HEK293T (cell line): ENCODE data around the gene PCDHGC5.

Experiments
- FOXK2 ChIP-seq: fragments of 450-650 bp; IDR thresholded peaks from 2 replicates; pipeline ENCODE4 v1.6.1; 2016; ENCODE audit warnings: mild to moderate bottlenecking
- HDGF ChIP-seq: fragments of 450-650 bp; IDR thresholded peaks from 2 replicates; pipeline ENCODE4 v1.6.1; 2017; ENCODE audit warnings: antibody characterized with exemption, borderline replicate concordance
- SP1 ChIP-seq: fragments of 450-650 bp; IDR thresholded peaks from 2 replicates; pipeline ENCODE4 v1.6.1; 2017
- SUZ12 ChIP-seq: fragments of 450-650 bp; IDR thresholded peaks from 2 replicates; pipeline ENCODE4 v1.6.1; 2016; ENCODE audit warnings: mild to moderate bottlenecking
- TF ChIP-seq, protein P1 (sequence below): fragments of 450-650 bp; IDR thresholded peaks from 2 replicates; pipeline ENCODE4 v1.6.1; 2016

DNA sequence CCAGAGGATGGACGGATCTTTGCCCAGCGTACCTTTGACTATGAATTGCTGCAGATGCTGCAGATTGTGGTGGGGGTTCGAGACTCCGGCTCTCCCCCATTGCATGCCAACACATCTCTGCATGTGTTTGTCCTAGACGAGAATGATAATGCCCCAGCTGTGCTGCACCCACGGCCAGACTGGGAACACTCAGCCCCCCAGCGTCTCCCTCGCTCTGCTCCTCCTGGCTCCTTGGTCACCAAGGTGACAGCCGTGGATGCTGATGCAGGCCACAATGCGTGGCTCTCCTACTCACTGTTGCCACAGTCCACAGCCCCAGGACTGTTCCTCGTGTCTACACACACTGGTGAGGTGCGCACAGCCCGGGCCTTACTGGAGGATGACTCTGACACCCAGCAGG is 1.9 kb downstream of the PCDHGC5 start:
- TF ChIP-seq FOXK2 (no peak), SP1 (no peak), HDGF (no peak), SUZ12 (no peak)
- TF ChIP-seq, protein P1, sequence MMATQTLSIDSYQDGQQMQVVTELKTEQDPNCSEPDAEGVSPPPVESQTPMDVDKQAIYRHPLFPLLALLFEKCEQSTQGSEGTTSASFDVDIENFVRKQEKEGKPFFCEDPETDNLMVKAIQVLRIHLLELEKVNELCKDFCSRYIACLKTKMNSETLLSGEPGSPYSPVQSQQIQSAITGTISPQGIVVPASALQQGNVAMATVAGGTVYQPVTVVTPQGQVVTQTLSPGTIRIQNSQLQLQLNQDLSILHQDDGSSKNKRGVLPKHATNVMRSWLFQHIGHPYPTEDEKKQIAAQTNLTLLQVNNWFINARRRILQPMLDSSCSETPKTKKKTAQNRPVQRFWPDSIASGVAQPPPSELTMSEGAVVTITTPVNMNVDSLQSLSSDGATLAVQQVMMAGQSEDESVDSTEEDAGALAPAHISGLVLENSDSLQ: no peak
